A673 (cell line): ENCODE measurements around the gene SDK1.

Experiments
- EZH2 ChIP-seq: fragments of 200-600 bp; sonication (generic); IDR thresholded peaks from 2 replicates; pipeline ENCODE4 v1.6.1; 2017; ENCODE audit warnings: borderline replicate concordance, low read depth, mild to moderate bottlenecking, mixed read lengths, antibody characterized with exemption, low read length; ENCODE audit not compliant: poor library complexity, severe bottlenecking
- TF ChIP-seq, protein P1 (sequence below): fragments of 300-800, 200-600 bp; sonication (generic); conservative IDR thresholded peaks from 2 replicates; pipeline ENCODE4 v1.5.1; 2017; ENCODE audit warnings: low read depth, mild to moderate bottlenecking, antibody characterized with exemption, low read length, moderate library complexity, mixed read lengths

DNA sequence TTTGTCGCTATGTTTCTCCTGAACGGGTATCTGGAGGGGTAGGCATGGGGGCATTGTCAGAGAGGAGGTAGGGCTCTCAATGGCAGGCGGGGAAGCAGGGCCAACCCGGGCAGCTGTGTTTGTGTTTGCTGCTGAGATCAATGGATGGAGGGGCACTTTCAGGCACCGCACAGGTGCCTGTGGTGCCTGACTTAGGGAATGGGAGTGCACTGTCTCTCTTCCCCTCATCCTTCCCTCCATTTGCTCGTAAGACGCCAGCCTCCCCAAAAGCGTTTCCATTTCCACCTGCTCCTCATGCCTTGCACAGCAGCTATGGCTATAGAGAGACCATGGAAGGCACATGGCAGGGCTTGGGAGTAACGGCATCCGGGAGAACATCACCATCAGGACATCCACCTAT is 765.2 kb downstream of the SDK1 start:
- TF ChIP-seq, protein P1, sequence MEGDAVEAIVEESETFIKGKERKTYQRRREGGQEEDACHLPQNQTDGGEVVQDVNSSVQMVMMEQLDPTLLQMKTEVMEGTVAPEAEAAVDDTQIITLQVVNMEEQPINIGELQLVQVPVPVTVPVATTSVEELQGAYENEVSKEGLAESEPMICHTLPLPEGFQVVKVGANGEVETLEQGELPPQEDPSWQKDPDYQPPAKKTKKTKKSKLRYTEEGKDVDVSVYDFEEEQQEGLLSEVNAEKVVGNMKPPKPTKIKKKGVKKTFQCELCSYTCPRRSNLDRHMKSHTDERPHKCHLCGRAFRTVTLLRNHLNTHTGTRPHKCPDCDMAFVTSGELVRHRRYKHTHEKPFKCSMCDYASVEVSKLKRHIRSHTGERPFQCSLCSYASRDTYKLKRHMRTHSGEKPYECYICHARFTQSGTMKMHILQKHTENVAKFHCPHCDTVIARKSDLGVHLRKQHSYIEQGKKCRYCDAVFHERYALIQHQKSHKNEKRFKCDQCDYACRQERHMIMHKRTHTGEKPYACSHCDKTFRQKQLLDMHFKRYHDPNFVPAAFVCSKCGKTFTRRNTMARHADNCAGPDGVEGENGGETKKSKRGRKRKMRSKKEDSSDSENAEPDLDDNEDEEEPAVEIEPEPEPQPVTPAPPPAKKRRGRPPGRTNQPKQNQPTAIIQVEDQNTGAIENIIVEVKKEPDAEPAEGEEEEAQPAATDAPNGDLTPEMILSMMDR, result no peak
- TF ChIP-seq EZH2, result no peak
